SU-DHL-6 (cell line): ENCODE data around the gene COX6B2.

ENCODE experiments used
- H2AFZ ChIP-seq: fragments of 200-600 bp; sonication (generic); 2 replicates; pipeline ENCODE4 v1.6.1; 2014; ENCODE audit warnings: low read depth, mild to moderate bottlenecking, moderate library complexity, mixed read lengths, antibody characterized with exemption, low read length; ENCODE audit not compliant: severe bottlenecking
- H3F3A ChIP-seq: fragments of 200-600 bp; shearing (Covaris generic); 2 replicates; pipeline ENCODE4 v1.6.0; 2016; ENCODE audit warnings: antibody characterized with exemption, mild to moderate bottlenecking; ENCODE audit not compliant: insufficient read depth
- H3K27ac ChIP-seq: fragments of 200-600 bp; sonication (generic); 2 replicates; pipeline ENCODE4 v1.5.1; 2016; ENCODE audit warnings: low read depth, mild to moderate bottlenecking, low read length, moderate library complexity, mixed read lengths
- H3K27me3 ChIP-seq: fragments of 200-600 bp; sonication (generic), shearing (Covaris generic); 2 replicates; pipeline ENCODE4 v1.6.0; 2014; ENCODE audit warnings: mild to moderate bottlenecking, low read length
- H3K36me3 ChIP-seq: fragments of 200-600 bp; sonication (generic); 2 replicates; pipeline ENCODE4 v1.6.1; 2014; ENCODE audit warnings: mild to moderate bottlenecking, low read length, mixed read lengths
- H3K4me2 ChIP-seq: fragments of 300-600, 200-600 bp; shearing (Covaris generic), sonication (generic); 2 replicates; pipeline ENCODE4 v1.6.0; 2014; ENCODE audit warnings: low read length, low read depth, mild to moderate bottlenecking; ENCODE audit not compliant: poor library complexity, severe bottlenecking
- H3K4me3 ChIP-seq: fragments of 200-600 bp; sonication (generic); 2 replicates; pipeline ENCODE4 v1.5.1; 2014; ENCODE audit warnings: antibody characterized with exemption, low read length, mild to moderate bottlenecking, mixed read lengths; ENCODE audit not compliant: insufficient read depth, poor library complexity, severe bottlenecking
- H3K79me2 ChIP-seq: fragments of 200-600 bp; sonication (generic); 2 replicates; pipeline ENCODE4 v1.6.1; 2014; ENCODE audit warnings: mild to moderate bottlenecking, low read length, moderate library complexity; ENCODE audit not compliant: insufficient read depth
- H3K9ac ChIP-seq: fragments of 200-600 bp; sonication (generic); 2 replicates; pipeline ENCODE4 v1.7.0; 2014; ENCODE audit warnings: mild to moderate bottlenecking, low read length
- H3K9me2 ChIP-seq: fragments of 200-600 bp; sonication (generic); replicated peaks from 2 replicates; pipeline ENCODE4 v1.6.1; 2014; ENCODE audit warnings: low read length; ENCODE audit not compliant: insufficient read depth
- H3K9me3 ChIP-seq: fragments of 200-600 bp; sonication (generic); 2 replicates; pipeline ENCODE4 v1.6.1; 2014; ENCODE audit warnings: low read length, mixed read lengths; ENCODE audit not compliant: insufficient read depth
- H4K20me1 ChIP-seq: fragments of 200-600 bp; sonication (generic); 2 replicates; pipeline ENCODE4 v1.6.1; 2014; ENCODE audit warnings: low read depth, mild to moderate bottlenecking, antibody characterized with exemption, low read length, moderate library complexity, mixed read lengths
- CTCF ChIP-seq: fragments of 200-600 bp; sonication (generic); IDR thresholded peaks from one replicate; pipeline ENCODE4 v1.5.1; 2017; ENCODE audit warnings: antibody characterized with exemption, mild to moderate bottlenecking, low read length, moderate library complexity; ENCODE audit not compliant: insufficient read depth, poor library complexity, severe bottlenecking
- EZH2phosphoT487 ChIP-seq: fragments of 200-600 bp; sonication (generic), shearing (Covaris generic); conservative IDR thresholded peaks from 2 replicates; pipeline ENCODE4 v1.6.1; 2018; ENCODE audit warnings: mild to moderate bottlenecking, antibody characterized with exemption, low read length, moderate library complexity, mixed read lengths

Gene COX6B2

GRCh38 chr19:55366790-55367189 lies 12.3 kb upstream of the COX6B2 start:
- Histone ChIP-seq H3K79me2 (no peaks in the 10 kb centered on the region), H3K27me3 (no peaks in the 10 kb centered on the region), H3K36me3 (no peaks in the 10 kb centered on the region), H2AFZ (no peak overlapping the region), H3K9me3 (no peaks in the 10 kb centered on the region), H3F3A (no peaks in the 10 kb centered on the region), H4K20me1 (no peaks in the 10 kb centered on the region), H3K4me2 (no peak overlapping the region), H3K27ac (no peak overlapping the region), H3K4me3 (no peak overlapping the region), H3K9ac (no peak overlapping the region), H3K9me2 (no peaks in the 10 kb centered on the region)
- TF ChIP-seq CTCF (no peak), EZH2phosphoT487 (no peak)

DNA sequence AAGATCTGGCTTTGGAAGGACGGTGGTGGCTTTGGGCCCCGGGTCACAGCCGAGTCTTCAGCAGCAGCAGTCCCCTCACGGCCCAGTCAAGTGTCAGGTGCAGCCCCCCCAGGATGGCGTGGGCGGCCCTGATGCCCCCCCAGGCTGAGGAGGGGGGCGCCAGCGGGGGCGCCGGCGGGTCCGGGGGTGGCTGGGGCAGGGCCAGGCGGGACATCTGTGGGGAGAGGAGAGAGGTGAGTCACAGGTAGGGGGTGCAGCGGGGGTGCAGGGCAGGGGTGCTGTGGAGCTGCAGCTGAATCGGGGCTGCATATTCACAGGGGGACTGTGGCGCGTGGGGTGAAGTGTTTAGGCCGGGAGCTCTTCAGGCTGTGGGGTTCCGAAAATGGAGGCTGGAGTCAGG lies 11.4 kb upstream of the COX6B2 start:
- Histone ChIP-seq H3K36me3 (no peaks in the 10 kb centered on the region), H3K79me2 (no peaks in the 10 kb centered on the region), H3K4me3 (no peak overlapping the region), H3K27ac (no peak overlapping the region), H3K9me3 (no peaks in the 10 kb centered on the region), H4K20me1 (no peaks in the 10 kb centered on the region), H3K9ac (no peak overlapping the region), H3K27me3 (no peaks in the 10 kb centered on the region), H3K4me2 (no peak overlapping the region), H2AFZ (no peak overlapping the region), H3K9me2 (no peaks in the 10 kb centered on the region), H3F3A (no peaks in the 10 kb centered on the region)
- TF ChIP-seq CTCF (no peak), EZH2phosphoT487 (no peak)

DNA sequence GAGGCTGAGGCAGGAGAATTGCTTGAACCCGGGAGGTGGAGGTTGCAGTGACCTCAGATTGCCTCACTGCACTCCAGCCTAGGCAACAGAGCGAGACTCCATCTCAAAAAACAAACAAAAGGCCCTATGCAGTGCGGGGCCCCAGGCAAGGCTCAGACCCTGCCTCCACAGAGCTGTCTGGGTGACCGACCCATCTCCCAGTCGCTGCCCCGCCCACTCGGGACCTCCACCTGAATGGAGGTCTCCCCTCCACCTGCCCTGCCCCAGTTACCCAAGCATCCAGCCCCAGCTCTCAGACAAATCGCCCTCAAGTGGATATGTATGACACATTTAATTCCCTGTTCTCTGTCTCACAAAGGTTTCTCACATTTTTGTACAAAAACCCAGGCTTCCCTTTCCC lies 10.7 kb upstream of the COX6B2 start:
- Histone ChIP-seq H3K9me2 (no peaks in the 10 kb centered on the region), H3K27ac (no peak overlapping the region), H2AFZ (no peak overlapping the region), H4K20me1 (no peaks in the 10 kb centered on the region), H3K4me3 (no peak overlapping the region), H3K27me3 (no peaks in the 10 kb centered on the region), H3K4me2 (no peak overlapping the region), H3K36me3 (no peaks in the 10 kb centered on the region), H3K9me3 (no peaks in the 10 kb centered on the region), H3K79me2 (no peaks in the 10 kb centered on the region), H3F3A (no peaks in the 10 kb centered on the region), H3K9ac (no peak overlapping the region)
- TF ChIP-seq CTCF, result no peak
- no peak for TF ChIP-seq EZH2phosphoT487

- Histone ChIP-seq H3K4me3 (no peak within 1 kb of the TSS), H4K20me1 (no peaks in the 10 kb centered on the region), H3K27me3 (no peaks in the 10 kb centered on the region), H3K9ac (no peak within 1 kb of the TSS), H3K36me3 (no peaks in the 10 kb centered on the region), H3K4me2 (no peak within 1 kb of the TSS), H3K9me2 (no peaks in the 10 kb centered on the region), H3K9me3 (no peaks in the 10 kb centered on the region), H2AFZ (no peak within 1 kb of the TSS), H3K27ac (no peak within 1 kb of the TSS), H3K79me2 (no peaks in the 10 kb centered on the region), H3F3A (no peaks in the 10 kb centered on the region)
- TF ChIP-seq EZH2phosphoT487, result no peak
- TF ChIP-seq CTCF, result no peak
Observed at GRCh38 chr19:55362990-55363716, 8.6 kb upstream of the COX6B2 start, which contains the start of gene GARIN5B. Gene GARIN5B, minus strand, starts transcription at chr19:55363260. Its CDS starts 194 bp downstream, at chr19:55363066.
